GM18505 (cell line): ENCODE results near the gene GPS1.

ENCODE experiments used
- ATAC-seq: cut with Tn5 transposase; IDR thresholded peaks from one replicate; pipeline ENCODE4 v1.9.1; 2021; ENCODE audit not compliant: unreplicated experiment
- POLR2A ChIP-seq: IDR thresholded peaks from 4 replicates; pipeline ENCODE4 v1.6.1; 2011; ENCODE audit warnings: borderline replicate concordance; ENCODE audit not compliant: insufficient read depth, insufficient read length; ENCODE audit errors: extremely low read depth

The GPS1 gene

GRCh38 chr17:82076018-82076784, 24.5 kb downstream of the GPS1 start:
- TF ChIP-seq POLR2A = no peak
- ATAC-seq = no peak

GRCh38 chr17:82076785-82077591, 25.3 kb downstream of the GPS1 start:
- no peak for ATAC-seq
- peak; percentile 52 for TF ChIP-seq POLR2A

GRCh38 chr17:82077617-82078358, 26.1 kb downstream of the GPS1 start:
- TF ChIP-seq POLR2A = no peak
- no peak for ATAC-seq

GRCh38 chr17:82078433-82078832, 26.7 kb downstream of the GPS1 start:
- no peak for TF ChIP-seq POLR2A

GRCh38 chr17:82079001-82079677, 27.4 kb downstream of the GPS1 start:
- no peak for ATAC-seq
- peak; percentile 8 for TF ChIP-seq POLR2A

More at GRCh38 chr17:82078433-82078832, 26.7 kb downstream of the GPS1 start:
- no peak for ATAC-seq

GRCh38 chr17:82080048-82080788, 28.5 kb downstream of the GPS1 start:
- TF ChIP-seq POLR2A = no peak
- no peak for ATAC-seq

GRCh38 chr17:82080789-82081464, 29.2 kb downstream of the GPS1 start:
- no peak for TF ChIP-seq POLR2A
- ATAC-seq = no peak

- no peak for TF ChIP-seq POLR2A
- ATAC-seq = no peak
Observed at GRCh38 chr17:82081546-82081945, 29.8 kb downstream of the GPS1 start.

- no peak for ATAC-seq
- TF ChIP-seq POLR2A = no peak
Observed at GRCh38 chr17:82081966-82082365, 30.3 kb downstream of the GPS1 start.

- TF ChIP-seq POLR2A = no peak
- no peak for ATAC-seq
Observed at GRCh38 chr17:82082456-82082855, 30.8 kb downstream of the GPS1 start.

GRCh38 chr17:82083009-82083408, 31.3 kb downstream of the GPS1 start:
- ATAC-seq = no peak
- no peak for TF ChIP-seq POLR2A
